OCI-LY1 (cell line): ENCODE data around the gene SLC41A1.

ENCODE experiments used
- EZH2 ChIP-seq: fragments of 200-600 bp; sonication (generic), shearing (Covaris generic); IDR thresholded peaks from 2 replicates; pipeline ENCODE4 v1.8.0; 2017; ENCODE audit warnings: borderline replicate concordance, mixed run types, mild to moderate bottlenecking, antibody characterized with exemption, low read length, moderate library complexity, mixed read lengths
- TF ChIP-seq, protein P1 (sequence below): fragments of 200-600 bp; sonication (generic), shearing (Covaris generic); IDR thresholded peaks from 2 replicates; pipeline ENCODE4 v1.5.1; 2017; ENCODE audit warnings: mild to moderate bottlenecking, antibody characterized with exemption, low read length, moderate library complexity, mixed read lengths

DNA sequence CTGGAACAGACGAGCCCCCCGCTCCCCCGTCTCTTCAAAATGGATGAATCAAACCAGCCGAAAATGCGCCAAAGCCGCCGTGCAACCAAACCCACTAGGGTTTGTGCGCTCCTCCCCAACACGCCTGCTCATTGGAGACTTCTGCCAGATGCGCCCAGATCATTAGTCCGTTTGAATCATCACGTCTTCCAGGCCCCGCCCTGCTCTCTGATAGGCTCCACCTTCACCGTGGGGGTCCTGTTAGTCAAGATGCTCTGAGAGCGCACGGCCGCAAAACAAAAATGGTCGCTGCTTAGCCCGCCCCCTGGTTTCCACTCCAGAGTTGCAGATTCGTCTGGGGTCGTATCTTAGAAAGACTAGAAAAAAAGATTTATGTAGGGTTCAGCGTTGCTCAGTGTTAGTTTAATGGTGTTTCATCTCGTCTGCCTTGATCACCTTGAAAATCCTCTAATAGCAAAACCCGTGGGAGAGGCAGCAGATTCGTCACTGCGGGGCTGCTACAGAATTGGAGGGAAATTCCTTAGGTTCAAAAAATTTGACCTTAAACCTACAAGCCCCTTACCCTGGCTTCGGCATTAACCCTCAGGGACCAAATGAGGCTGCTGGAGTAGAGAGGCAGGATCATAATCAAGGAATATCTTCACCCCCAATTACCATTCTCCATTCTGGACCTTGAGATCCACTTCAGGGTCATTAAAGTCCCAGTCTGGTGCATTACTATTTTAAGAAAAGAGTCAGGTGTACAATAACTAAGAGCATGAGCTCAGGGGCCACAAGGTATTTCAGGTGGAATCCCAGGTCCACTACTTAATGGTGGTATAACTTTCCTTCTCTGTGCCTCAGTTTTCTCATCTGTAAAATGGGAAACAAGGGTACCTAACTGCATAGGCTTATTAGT, 62.6 kb downstream of the SLC41A1 start, which contains the start of gene NUCKS1:
- TF ChIP-seq, protein P1, sequence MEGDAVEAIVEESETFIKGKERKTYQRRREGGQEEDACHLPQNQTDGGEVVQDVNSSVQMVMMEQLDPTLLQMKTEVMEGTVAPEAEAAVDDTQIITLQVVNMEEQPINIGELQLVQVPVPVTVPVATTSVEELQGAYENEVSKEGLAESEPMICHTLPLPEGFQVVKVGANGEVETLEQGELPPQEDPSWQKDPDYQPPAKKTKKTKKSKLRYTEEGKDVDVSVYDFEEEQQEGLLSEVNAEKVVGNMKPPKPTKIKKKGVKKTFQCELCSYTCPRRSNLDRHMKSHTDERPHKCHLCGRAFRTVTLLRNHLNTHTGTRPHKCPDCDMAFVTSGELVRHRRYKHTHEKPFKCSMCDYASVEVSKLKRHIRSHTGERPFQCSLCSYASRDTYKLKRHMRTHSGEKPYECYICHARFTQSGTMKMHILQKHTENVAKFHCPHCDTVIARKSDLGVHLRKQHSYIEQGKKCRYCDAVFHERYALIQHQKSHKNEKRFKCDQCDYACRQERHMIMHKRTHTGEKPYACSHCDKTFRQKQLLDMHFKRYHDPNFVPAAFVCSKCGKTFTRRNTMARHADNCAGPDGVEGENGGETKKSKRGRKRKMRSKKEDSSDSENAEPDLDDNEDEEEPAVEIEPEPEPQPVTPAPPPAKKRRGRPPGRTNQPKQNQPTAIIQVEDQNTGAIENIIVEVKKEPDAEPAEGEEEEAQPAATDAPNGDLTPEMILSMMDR, result no peak
- no peak for TF ChIP-seq EZH2
